OCI-LY1 (cell line): ENCODE data around the gene CLCN5.

Source experiments
- H2AFZ ChIP-seq: fragments of 200-600 bp; sonication (generic), shearing (Covaris generic); 2 replicates; pipeline ENCODE4 v1.6.0; 2014; ENCODE audit warnings: antibody characterized with exemption, mild to moderate bottlenecking, low read length
- H3F3A ChIP-seq: fragments of 200-600 bp; sonication (generic), shearing (Covaris generic); 2 replicates; pipeline ENCODE4 v1.6.0; 2014; ENCODE audit warnings: mild to moderate bottlenecking, antibody characterized with exemption, low read length, moderate library complexity; ENCODE audit not compliant: insufficient read depth
- H3K27ac ChIP-seq: fragments of 200-600 bp; sonication (generic); 2 replicates; pipeline ENCODE4 v1.5.1; 2014; ENCODE audit warnings: low read length, mixed run types, mild to moderate bottlenecking, low read depth; ENCODE audit not compliant: poor library complexity, severe bottlenecking
- H3K27me3 ChIP-seq: fragments of 200-600 bp; sonication (generic); 2 replicates; pipeline ENCODE4 v1.6.0; 2014; ENCODE audit warnings: antibody characterized with exemption, mild to moderate bottlenecking, low read length, moderate library complexity; ENCODE audit not compliant: insufficient read depth
- H3K36me3 ChIP-seq: fragments of 200-600 bp; sonication (generic); 2 replicates; pipeline ENCODE4 v1.6.1; 2014; ENCODE audit warnings: mild to moderate bottlenecking, antibody characterized with exemption, low read length, moderate library complexity, mixed read lengths; ENCODE audit not compliant: insufficient read depth
- H3K4me1 ChIP-seq: fragments of 200-600 bp; sonication (generic); 2 replicates; pipeline ENCODE4 v1.5.1; 2014; ENCODE audit warnings: mild to moderate bottlenecking, low read length, moderate library complexity; ENCODE audit not compliant: insufficient read depth, severe bottlenecking
- H3K4me2 ChIP-seq: fragments of 200-600 bp; sonication (generic), shearing (Covaris generic); 2 replicates; pipeline ENCODE4 v1.6.1; 2014; ENCODE audit warnings: low read length
- H3K4me3 ChIP-seq: fragments of 200-600 bp; sonication (generic); 2 replicates; pipeline ENCODE4 v1.5.1; 2014; ENCODE audit warnings: low read length, low read depth, mild to moderate bottlenecking, mixed read lengths; ENCODE audit not compliant: poor library complexity, severe bottlenecking
- H3K79me2 ChIP-seq: fragments of 200-600 bp; shearing (Covaris generic); 2 replicates; pipeline ENCODE4 v1.6.1; 2016; ENCODE audit warnings: mixed run types, low read length, mixed read lengths; ENCODE audit not compliant: insufficient read depth
- H3K9ac ChIP-seq: fragments of 200-600 bp; sonication (generic), shearing (Covaris generic); 2 replicates; pipeline ENCODE4 v1.6.1; 2014; ENCODE audit warnings: mild to moderate bottlenecking, low read length, mixed read lengths
- H3K9me2 ChIP-seq: fragments of 200-600 bp; sonication (generic), shearing (Covaris generic); 2 replicates; pipeline ENCODE4 v1.6.1; 2014; ENCODE audit warnings: low read depth, mild to moderate bottlenecking, low read length, mixed read lengths
- H3K9me3 ChIP-seq: fragments of 200-600 bp; shearing (Covaris generic); 2 replicates; pipeline ENCODE4 v1.6.1; 2014; ENCODE audit warnings: low read length, mixed read lengths
- H4K20me1 ChIP-seq: fragments of 200-600 bp; sonication (generic), shearing (Covaris generic); 2 replicates; pipeline ENCODE4 v1.6.0; 2016; ENCODE audit warnings: mild to moderate bottlenecking, low read length; ENCODE audit not compliant: insufficient read depth
- EZH2 ChIP-seq: fragments of 200-600 bp; sonication (generic), shearing (Covaris generic); IDR thresholded peaks from 2 replicates; pipeline ENCODE4 v1.8.0; 2017; ENCODE audit warnings: borderline replicate concordance, mixed run types, mild to moderate bottlenecking, antibody characterized with exemption, low read length, moderate library complexity, mixed read lengths
- TF ChIP-seq, protein P1 (sequence below): fragments of 200-600 bp; sonication (generic), shearing (Covaris generic); IDR thresholded peaks from 2 replicates; pipeline ENCODE4 v1.5.1; 2017; ENCODE audit warnings: mild to moderate bottlenecking, antibody characterized with exemption, low read length, moderate library complexity, mixed read lengths

CLCN5 gene

GRCh38 chrX:49922291-49923241 is at the start of gene CLCN5:
Gene CLCN5, plus strand, starts transcription at chrX:49922596. Its CDS starts 2,703 bp downstream, at chrX:49925299.
- Histone ChIP-seq H4K20me1 (no peaks in the 10 kb centered on the region), H3K9ac (peak within 1 kb of the TSS; percentile 93), H3K36me3 (no peaks in the 10 kb centered on the region; the same call in 1 of the 2 replicates), H3K79me2 (no peaks in the 10 kb centered on the region), H2AFZ (no peak within 1 kb of the TSS), H3K9me3 (no peaks in the 10 kb centered on the region), H3K4me3 (peak within 1 kb of the TSS; percentile 90), H3K4me1 (peaks cover 23% of the 10 kb centered on the region), H3K9me2 (no peaks in the 10 kb centered on the region), H3F3A (no peaks in the 10 kb centered on the region), H3K4me2 (peak within 1 kb of the TSS; percentile 94), H3K27ac (no peak within 1 kb of the TSS), H3K27me3 (no peaks in the 10 kb centered on the region)
- TF ChIP-seq EZH2, result no peak
- TF ChIP-seq, protein P1, sequence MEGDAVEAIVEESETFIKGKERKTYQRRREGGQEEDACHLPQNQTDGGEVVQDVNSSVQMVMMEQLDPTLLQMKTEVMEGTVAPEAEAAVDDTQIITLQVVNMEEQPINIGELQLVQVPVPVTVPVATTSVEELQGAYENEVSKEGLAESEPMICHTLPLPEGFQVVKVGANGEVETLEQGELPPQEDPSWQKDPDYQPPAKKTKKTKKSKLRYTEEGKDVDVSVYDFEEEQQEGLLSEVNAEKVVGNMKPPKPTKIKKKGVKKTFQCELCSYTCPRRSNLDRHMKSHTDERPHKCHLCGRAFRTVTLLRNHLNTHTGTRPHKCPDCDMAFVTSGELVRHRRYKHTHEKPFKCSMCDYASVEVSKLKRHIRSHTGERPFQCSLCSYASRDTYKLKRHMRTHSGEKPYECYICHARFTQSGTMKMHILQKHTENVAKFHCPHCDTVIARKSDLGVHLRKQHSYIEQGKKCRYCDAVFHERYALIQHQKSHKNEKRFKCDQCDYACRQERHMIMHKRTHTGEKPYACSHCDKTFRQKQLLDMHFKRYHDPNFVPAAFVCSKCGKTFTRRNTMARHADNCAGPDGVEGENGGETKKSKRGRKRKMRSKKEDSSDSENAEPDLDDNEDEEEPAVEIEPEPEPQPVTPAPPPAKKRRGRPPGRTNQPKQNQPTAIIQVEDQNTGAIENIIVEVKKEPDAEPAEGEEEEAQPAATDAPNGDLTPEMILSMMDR, result no peak

DNA sequence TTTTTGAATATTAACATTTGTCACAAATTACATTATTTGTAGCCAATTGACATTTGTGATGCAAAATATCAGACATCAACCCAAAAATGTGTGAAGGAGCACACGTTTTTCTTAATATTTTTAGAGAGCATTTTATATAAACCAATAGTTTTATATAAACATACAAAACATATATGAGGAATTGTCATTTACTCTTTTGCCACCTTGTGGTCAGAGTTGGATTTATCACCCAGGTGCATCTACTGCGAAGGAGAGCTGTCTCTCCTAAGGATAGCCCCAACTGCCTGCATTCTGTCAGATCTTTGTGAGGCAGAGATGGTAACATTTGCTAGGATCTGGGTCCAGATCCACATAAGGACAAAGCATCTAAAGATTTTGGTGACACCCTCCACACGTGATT is 45.6 kb upstream of the CLCN5 start:
- Histone ChIP-seq H3K9ac (no peak overlapping the region), H3K36me3 (no peaks in the 10 kb centered on the region), H2AFZ (no peak overlapping the region), H3F3A (no peaks in the 10 kb centered on the region), H3K4me1 (peaks cover 19% of the 10 kb centered on the region), H3K79me2 (no peaks in the 10 kb centered on the region), H3K27me3 (no peaks in the 10 kb centered on the region), H3K9me2 (no peaks in the 10 kb centered on the region), H3K27ac (no peak overlapping the region), H4K20me1 (no peaks in the 10 kb centered on the region), H3K4me3 (no peak overlapping the region), H3K9me3 (no peaks in the 10 kb centered on the region), H3K4me2 (no peak overlapping the region)
- no peak for TF ChIP-seq EZH2
- TF ChIP-seq, protein P1, result peak; percentile 42

- TF ChIP-seq, protein P1, result no peak
- no peak for TF ChIP-seq EZH2
- no peak overlapping the region for H3K4me3 ChIP-seq
- H2AFZ ChIP-seq, result no peak overlapping the region
- H3K79me2 ChIP-seq, result no peaks in the 10 kb centered on the region
- no peaks in the 10 kb centered on the region for H4K20me1 ChIP-seq
- H3K27me3 ChIP-seq, result no peaks in the 10 kb centered on the region
- no peaks in the 10 kb centered on the region for H3K9me3 ChIP-seq
- H3K27ac ChIP-seq, result no peak overlapping the region
- no peak overlapping the region for H3K9ac ChIP-seq
- H3K4me1 ChIP-seq, result peaks cover 19% of the 10 kb centered on the region
- H3K4me2 ChIP-seq, result no peak overlapping the region
- no peaks in the 10 kb centered on the region for H3F3A ChIP-seq
- H3K36me3 ChIP-seq, result no peaks in the 10 kb centered on the region
- H3K9me2 ChIP-seq, result no peaks in the 10 kb centered on the region
Measured at GRCh38 chrX:49877397-49878101, 44.8 kb upstream of the CLCN5 start.
